ENCODE data around the gene DRC3.

- TF ChIP-seq EZH2 (optimal IDR thresholded peaks at IDR 0.05; ENCODE audit: low read depth, low read length), result no peak
- TF ChIP-seq CTCF (IDR thresholded peaks at IDR 0.05; ENCODE audit: low read length), result no peak
- no peak for TF ChIP-seq EZH2phosphoT487 (IDR thresholded peaks at IDR 0.05; ENCODE audit: low read length)
Observed at GRCh38 chr17:17935321-17936271, 37.1 kb upstream of the DRC3 start.
